Measurements from ENCODE around the gene BHLHA15.

DNA sequence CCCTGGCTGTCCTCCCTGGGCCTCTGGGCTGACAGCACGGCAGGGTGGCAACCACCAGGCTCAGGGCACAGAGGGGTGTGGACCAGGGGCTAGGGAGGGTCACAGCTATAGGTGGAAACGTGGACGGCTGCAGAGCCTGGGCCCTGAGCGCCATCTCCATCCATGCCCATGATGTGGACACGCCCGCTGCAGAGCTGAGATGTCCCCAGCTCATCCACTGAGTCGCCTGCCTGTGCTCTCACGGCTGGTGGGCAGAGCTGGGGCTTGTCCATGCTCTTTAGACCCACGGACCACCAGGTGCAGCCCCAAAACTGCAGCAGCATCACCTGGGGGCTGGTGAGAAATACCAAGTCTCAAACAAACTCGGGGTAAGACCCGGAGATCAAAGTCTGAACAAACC, 24.7 kb downstream of the BHLHA15 start:
- TF ChIP-seq POLR2A (IDR thresholded peaks at IDR 0.05; ENCODE audit: low read length) (no peak), GATA1 (IDR thresholded peaks at IDR 0.05; ENCODE audit: low read depth, low read length) (no peak)
